HUES48 (cell line): ENCODE measurements around the gene MTAP.
A peak's percentile ranks its signal among the peaks of the same experiment; 100 is the strongest.

Source experiments
- H3K27ac ChIP-seq: one replicate; pipeline ENCODE4 v1.7.0; 2013; ENCODE audit warnings: low read depth, low read length, inconsistent platforms
- H3K27me3 ChIP-seq: 2 replicates; pipeline ENCODE4 v1.6.1; 2013; ENCODE audit warnings: mild to moderate bottlenecking, low read length; ENCODE audit not compliant: control insufficient read depth, insufficient read depth
- H3K36me3 ChIP-seq: 2 replicates; pipeline ENCODE4 v1.6.1; 2013; ENCODE audit warnings: low read length; ENCODE audit not compliant: control insufficient read depth, insufficient read depth
- H3K4me1 ChIP-seq: 2 replicates; pipeline ENCODE4 v1.6.1; 2013; ENCODE audit warnings: mild to moderate bottlenecking, low read length; ENCODE audit not compliant: control insufficient read depth, insufficient read depth
- H3K4me3 ChIP-seq: 2 replicates; pipeline ENCODE4 v1.5.1; 2013; ENCODE audit warnings: mild to moderate bottlenecking, low read depth, low read length
- H3K9ac ChIP-seq: 2 replicates; pipeline ENCODE4 v1.6.1; 2013; ENCODE audit warnings: mild to moderate bottlenecking, low read depth, low read length, moderate library complexity
- H3K9me3 ChIP-seq: 2 replicates; pipeline ENCODE4 v1.6.1; 2013; ENCODE audit warnings: low read length; ENCODE audit not compliant: control insufficient read depth, insufficient read depth

The MTAP gene

DNA sequence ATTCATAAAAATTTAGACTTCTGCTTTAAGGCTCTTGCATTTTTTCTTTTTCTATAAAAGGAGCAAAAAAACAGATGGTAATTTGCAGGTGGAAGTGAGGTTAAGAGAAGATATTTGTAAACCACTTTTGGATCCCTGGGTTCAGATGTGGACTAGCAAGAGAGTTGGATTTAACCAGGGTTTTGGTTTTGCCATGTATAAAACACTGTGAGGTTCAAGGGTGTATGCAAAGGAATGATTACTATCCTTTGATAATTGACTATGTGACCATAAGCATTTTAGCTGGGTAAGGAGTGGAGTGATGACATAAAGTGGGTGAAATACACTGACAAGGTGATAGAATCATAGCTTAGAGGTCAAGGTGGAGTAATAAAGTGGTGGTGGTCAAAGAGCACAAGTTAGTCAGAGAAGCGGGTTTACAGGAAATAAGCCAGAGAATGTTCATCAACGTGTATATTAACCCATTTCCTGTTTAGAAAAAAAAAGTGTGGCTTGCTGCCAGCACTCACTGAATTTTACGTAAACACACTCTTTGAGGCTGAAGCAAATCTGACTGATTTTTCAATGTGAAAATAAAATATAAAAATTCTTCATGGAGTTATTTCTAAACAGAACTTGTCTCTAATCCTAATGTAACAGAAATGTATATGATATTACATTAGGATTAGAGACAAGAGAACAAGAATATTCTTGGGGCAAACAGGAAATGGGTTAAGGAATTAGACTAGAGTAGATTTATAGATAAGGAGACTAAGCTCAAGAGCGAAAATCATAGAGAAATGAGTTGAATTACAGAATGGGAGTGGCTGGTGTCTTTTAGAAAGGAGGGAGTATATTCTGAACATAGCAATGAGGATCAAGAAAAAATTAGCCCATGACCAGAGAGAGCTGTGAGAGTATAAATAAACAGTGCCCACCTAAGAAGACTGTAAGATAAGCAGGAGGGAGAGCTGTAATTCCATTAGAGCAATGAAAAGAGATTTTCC lies 117.2 kb downstream of the MTAP start:
- Histone ChIP-seq H3K4me3 (no peak overlapping the region), H3K9ac (no peak overlapping the region)

DNA sequence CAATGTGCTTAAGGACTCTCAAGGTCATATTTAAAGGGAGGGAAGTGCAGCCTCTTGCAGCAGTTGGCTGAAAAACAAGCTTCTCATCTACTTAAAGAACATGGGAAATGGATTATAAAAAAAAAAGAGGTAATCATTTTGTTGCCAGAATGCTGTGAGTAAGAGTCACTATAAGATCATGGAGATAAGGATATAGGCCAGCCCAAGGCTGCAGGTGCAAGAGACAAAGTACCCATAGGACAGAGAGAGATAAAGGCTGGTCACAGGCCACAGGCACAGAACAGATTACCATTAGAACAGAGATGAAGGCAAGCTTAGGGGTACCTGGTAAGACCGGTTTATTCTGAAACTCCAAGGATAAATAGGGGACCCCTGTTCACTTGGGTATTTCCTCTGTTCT lies 121.3 kb downstream of the MTAP start:
- Histone ChIP-seq H3K9ac (no peak overlapping the region), H3K36me3 (no peaks in the 10 kb centered on the region), H3K4me3 (no peak overlapping the region), H3K4me1 (peaks cover 15% of the 10 kb centered on the region; the same call in 1 of the 2 replicates), H3K9me3 (no peaks in the 10 kb centered on the region), H3K27me3 (no peaks in the 10 kb centered on the region), H3K27ac (no peak overlapping the region)

More for the DNA sequence above, 117.2 kb downstream of the MTAP start:
- peaks cover 15% of the 10 kb centered on the region; the same call in 1 of the 2 replicates for H3K4me1 ChIP-seq
- no peak overlapping the region for H3K27ac ChIP-seq
- no peaks in the 10 kb centered on the region; the same call in 1 of the 2 replicates for H3K9me3 ChIP-seq
- no peaks in the 10 kb centered on the region for H3K27me3 ChIP-seq
- no peaks in the 10 kb centered on the region for H3K36me3 ChIP-seq

- Histone ChIP-seq H3K9ac (no peak overlapping the region), H3K4me1 (peaks cover 9% of the 10 kb centered on the region), H3K36me3 (no peaks in the 10 kb centered on the region), H3K4me3 (no peak overlapping the region), H3K27ac (no peak overlapping the region), H3K9me3 (no peaks in the 10 kb centered on the region), H3K27me3 (no peaks in the 10 kb centered on the region)
Observed at GRCh38 chr9:21927752-21928151, 125.3 kb downstream of the MTAP start.

- no peaks in the 10 kb centered on the region for H3K9me3 ChIP-seq
- H3K27ac ChIP-seq, result no peak overlapping the region
- no peaks in the 10 kb centered on the region for H3K27me3 ChIP-seq
- no peak overlapping the region for H3K4me3 ChIP-seq
- no peaks in the 10 kb centered on the region for H3K36me3 ChIP-seq
- peaks cover 33% of the 10 kb centered on the region for H3K4me1 ChIP-seq
- H3K9ac ChIP-seq, result no peak overlapping the region
Observed at GRCh38 chr9:21931428-21931827, 129.0 kb downstream of the MTAP start.

GRCh38 chr9:21933281-21933680 lies 130.8 kb downstream of the MTAP start:
- peaks cover 33% of the 10 kb centered on the region for H3K4me1 ChIP-seq

GRCh38 chr9:21933865-21934264 lies 131.4 kb downstream of the MTAP start:
- Histone ChIP-seq H3K9ac (no peak overlapping the region), H3K9me3 (no peaks in the 10 kb centered on the region), H3K27ac (no peak overlapping the region), H3K4me3 (no peak overlapping the region), H3K36me3 (no peaks in the 10 kb centered on the region), H3K27me3 (no peaks in the 10 kb centered on the region), H3K4me1 (peaks cover 33% of the 10 kb centered on the region)

More at GRCh38 chr9:21933281-21933680, 130.8 kb downstream of the MTAP start:
- Histone ChIP-seq H3K27ac (peak overlapping the region; percentile 21), H3K4me3 (no peak overlapping the region), H3K9ac (no peak overlapping the region), H3K27me3 (no peaks in the 10 kb centered on the region), H3K9me3 (no peaks in the 10 kb centered on the region), H3K36me3 (no peaks in the 10 kb centered on the region)

GRCh38 chr9:21935631-21936030 lies 133.2 kb downstream of the MTAP start:
- no peak overlapping the region for H3K9ac ChIP-seq
- no peaks in the 10 kb centered on the region for H3K36me3 ChIP-seq
- no peaks in the 10 kb centered on the region for H3K9me3 ChIP-seq
- no peaks in the 10 kb centered on the region for H3K27me3 ChIP-seq
- no peak overlapping the region for H3K27ac ChIP-seq
- peaks cover 33% of the 10 kb centered on the region for H3K4me1 ChIP-seq
- no peak overlapping the region; the same call in 1 of the 2 replicates for H3K4me3 ChIP-seq

- H3K36me3 ChIP-seq, result no peaks in the 10 kb centered on the region
- H3K9me3 ChIP-seq, result no peaks in the 10 kb centered on the region
- H3K4me3 ChIP-seq, result no peak overlapping the region
- peaks cover 33% of the 10 kb centered on the region for H3K4me1 ChIP-seq
- H3K27me3 ChIP-seq, result no peaks in the 10 kb centered on the region
- no peak overlapping the region for H3K27ac ChIP-seq
- no peak overlapping the region for H3K9ac ChIP-seq
Observed at GRCh38 chr9:21936161-21936560, 133.7 kb downstream of the MTAP start.

- H3K9me3 ChIP-seq, result no peaks in the 10 kb centered on the region
- H3K36me3 ChIP-seq, result no peaks in the 10 kb centered on the region
- H3K9ac ChIP-seq, result no peak overlapping the region
- H3K4me3 ChIP-seq, result no peak overlapping the region
- no peak overlapping the region for H3K27ac ChIP-seq
- H3K4me1 ChIP-seq, result no peaks in the 10 kb centered on the region
- H3K27me3 ChIP-seq, result no peaks in the 10 kb centered on the region
Observed at GRCh38 chr9:21941337-21941995, 139.0 kb downstream of the MTAP start.

GRCh38 chr9:21943464-21943863 lies 141.0 kb downstream of the MTAP start:
- H3K4me3 ChIP-seq, result no peak overlapping the region
- no peaks in the 10 kb centered on the region for H3K9me3 ChIP-seq
- H3K27me3 ChIP-seq, result no peaks in the 10 kb centered on the region
- no peaks in the 10 kb centered on the region for H3K4me1 ChIP-seq
- no peak overlapping the region for H3K9ac ChIP-seq
- H3K27ac ChIP-seq, result no peak overlapping the region
- H3K36me3 ChIP-seq, result no peaks in the 10 kb centered on the region

DNA sequence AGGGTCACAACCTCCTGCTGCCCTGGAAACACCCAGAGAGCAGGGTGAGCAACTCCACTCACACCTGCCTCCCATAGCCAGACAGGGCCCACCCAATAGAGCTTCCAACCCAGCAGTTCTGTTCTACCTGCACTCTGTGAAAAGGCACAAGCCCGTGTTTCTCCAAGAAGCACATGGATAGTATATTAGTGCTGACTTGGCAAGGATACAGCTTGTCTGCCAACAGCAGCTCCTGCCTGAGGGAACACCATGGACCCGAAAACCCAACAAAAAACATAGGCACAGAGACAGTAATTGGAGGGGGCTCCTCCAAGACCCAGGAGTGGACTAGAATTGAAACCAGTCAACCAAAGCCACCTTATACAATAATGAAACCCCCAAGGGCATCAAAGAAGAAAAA lies 143.2 kb downstream of the MTAP start:
- H3K4me1 ChIP-seq, result no peaks in the 10 kb centered on the region
- H3K27ac ChIP-seq, result no peak overlapping the region
- no peaks in the 10 kb centered on the region for H3K27me3 ChIP-seq
- H3K4me3 ChIP-seq, result no peak overlapping the region
- no peak overlapping the region for H3K9ac ChIP-seq
- no peaks in the 10 kb centered on the region for H3K36me3 ChIP-seq
- H3K9me3 ChIP-seq, result no peaks in the 10 kb centered on the region
